ENCODE data around the gene RABGAP1L.

RABGAP1L gene

DNA sequence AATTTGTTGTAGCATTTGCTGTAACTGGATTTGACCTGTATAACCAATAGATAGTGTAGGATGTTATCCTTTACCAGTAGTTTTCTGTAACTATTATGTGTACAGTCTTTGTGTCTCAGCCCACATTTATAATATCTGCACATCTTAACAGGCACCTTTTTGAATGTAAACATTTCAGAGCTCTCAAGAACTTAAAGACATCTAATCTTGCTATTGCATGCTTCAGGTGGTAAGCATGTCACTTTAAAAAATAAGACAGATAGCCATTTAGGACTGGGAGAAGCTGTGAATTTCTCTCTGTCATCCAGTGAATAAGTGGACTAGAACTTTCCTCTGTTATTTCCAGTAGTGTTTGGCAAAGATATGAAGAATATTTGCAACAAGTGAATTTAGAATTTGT is 265.8 kb downstream of the RABGAP1L start:
- no peaks in the 10 kb centered on the region for H3K36me3 Mint-ChIP-seq (ENCODE audit: low read depth)
- no peaks in the 10 kb centered on the region for H3K4me1 Mint-ChIP-seq
- H3K9me3 Mint-ChIP-seq: no peaks in the 10 kb centered on the region
- no peak for DNase-seq
- no peaks in the 10 kb centered on the region for H3K27me3 Mint-ChIP-seq (ENCODE audit: low read depth, poor library complexity)
- H3K27ac Mint-ChIP-seq: no peak overlapping the region
- no peak overlapping the region for H3K4me3 Mint-ChIP-seq
- TF ChIP-seq, protein P1, sequence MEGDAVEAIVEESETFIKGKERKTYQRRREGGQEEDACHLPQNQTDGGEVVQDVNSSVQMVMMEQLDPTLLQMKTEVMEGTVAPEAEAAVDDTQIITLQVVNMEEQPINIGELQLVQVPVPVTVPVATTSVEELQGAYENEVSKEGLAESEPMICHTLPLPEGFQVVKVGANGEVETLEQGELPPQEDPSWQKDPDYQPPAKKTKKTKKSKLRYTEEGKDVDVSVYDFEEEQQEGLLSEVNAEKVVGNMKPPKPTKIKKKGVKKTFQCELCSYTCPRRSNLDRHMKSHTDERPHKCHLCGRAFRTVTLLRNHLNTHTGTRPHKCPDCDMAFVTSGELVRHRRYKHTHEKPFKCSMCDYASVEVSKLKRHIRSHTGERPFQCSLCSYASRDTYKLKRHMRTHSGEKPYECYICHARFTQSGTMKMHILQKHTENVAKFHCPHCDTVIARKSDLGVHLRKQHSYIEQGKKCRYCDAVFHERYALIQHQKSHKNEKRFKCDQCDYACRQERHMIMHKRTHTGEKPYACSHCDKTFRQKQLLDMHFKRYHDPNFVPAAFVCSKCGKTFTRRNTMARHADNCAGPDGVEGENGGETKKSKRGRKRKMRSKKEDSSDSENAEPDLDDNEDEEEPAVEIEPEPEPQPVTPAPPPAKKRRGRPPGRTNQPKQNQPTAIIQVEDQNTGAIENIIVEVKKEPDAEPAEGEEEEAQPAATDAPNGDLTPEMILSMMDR (IDR thresholded peaks at IDR 0.05): no peak

DNA sequence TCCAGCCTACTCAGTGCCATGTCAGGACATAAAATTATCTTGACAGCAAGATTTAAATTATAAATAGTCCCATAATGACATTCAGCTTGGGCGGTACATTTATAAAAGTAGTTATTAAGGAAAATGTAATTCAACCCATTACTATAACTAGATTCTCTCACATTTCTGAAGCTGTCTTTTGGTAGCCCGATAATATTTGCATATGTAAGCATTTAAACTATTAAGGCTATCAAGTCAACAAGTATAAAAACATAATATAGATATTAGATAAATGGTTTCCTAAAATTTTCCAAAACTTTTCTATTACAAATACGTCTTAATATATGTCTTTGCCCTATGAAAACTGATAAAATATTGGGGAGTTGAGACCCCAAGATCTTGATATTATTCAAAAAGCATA is 266.8 kb downstream of the RABGAP1L start:
- H3K9me3 Mint-ChIP-seq: no peaks in the 10 kb centered on the region
- H3K4me3 Mint-ChIP-seq: no peak overlapping the region
- DNase-seq: no peak
- H3K4me1 Mint-ChIP-seq: no peaks in the 10 kb centered on the region
- H3K27me3 Mint-ChIP-seq (ENCODE audit: low read depth, poor library complexity): no peaks in the 10 kb centered on the region
- no peaks in the 10 kb centered on the region for H3K36me3 Mint-ChIP-seq (ENCODE audit: low read depth)
- TF ChIP-seq, protein P1 (IDR thresholded peaks at IDR 0.05): no peak
- no peak overlapping the region for H3K27ac Mint-ChIP-seq

DNA sequence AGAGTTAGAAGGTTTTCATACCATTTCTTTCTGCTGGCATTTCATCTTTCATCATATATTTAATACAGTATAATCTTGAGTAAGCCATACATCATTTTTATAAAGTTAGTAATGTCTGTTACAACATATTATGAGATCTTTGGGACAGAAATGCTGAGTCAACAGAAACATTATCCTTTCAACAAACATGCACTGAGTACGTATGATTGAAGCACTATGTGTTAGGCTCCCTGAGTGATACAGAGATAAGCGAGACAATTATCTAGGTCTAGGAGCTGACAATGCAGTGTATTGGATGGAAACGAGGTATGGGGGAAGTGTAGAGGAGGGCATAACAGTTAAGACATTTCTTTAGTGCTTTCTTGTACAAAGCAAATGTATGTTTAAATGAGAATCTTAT is 268.7 kb downstream of the RABGAP1L start:
- Mint-ChIP-seq H3K4me3 (no peak overlapping the region), H3K36me3 (ENCODE audit: low read depth) (no peaks in the 10 kb centered on the region), H3K4me1 (no peaks in the 10 kb centered on the region), H3K27ac (no peak overlapping the region), H3K9me3 (no peaks in the 10 kb centered on the region), H3K27me3 (ENCODE audit: low read depth, poor library complexity) (no peaks in the 10 kb centered on the region)
- TF ChIP-seq, protein P1 (IDR thresholded peaks at IDR 0.05): no peak
- DNase-seq: no peak

DNA sequence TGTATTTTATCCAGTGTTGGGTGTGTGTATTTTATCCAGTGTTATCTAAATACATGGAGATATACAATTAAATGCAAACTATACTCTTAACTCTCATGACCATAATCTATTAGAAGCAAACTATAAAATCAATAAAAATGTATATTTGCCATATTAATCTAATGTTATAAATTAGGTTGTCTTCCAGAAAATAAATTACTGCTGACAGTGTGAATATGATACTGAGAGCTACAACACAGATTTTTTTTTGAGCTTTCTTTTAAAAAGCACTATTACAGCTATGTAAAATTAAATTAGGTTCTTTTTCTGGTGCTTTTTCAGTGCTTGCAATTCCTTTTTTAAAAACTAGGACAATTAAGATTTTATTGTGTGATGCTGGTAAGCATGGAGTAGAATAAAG is 269.4 kb downstream of the RABGAP1L start:
- DNase-seq: no peak
- H3K4me1 Mint-ChIP-seq: no peaks in the 10 kb centered on the region
- H3K36me3 Mint-ChIP-seq (ENCODE audit: low read depth): no peaks in the 10 kb centered on the region
- no peaks in the 10 kb centered on the region for H3K9me3 Mint-ChIP-seq
- H3K27me3 Mint-ChIP-seq (ENCODE audit: low read depth, poor library complexity): no peaks in the 10 kb centered on the region
- no peak overlapping the region for H3K27ac Mint-ChIP-seq
- H3K4me3 Mint-ChIP-seq: no peak overlapping the region
- TF ChIP-seq, protein P1 (IDR thresholded peaks at IDR 0.05): no peak

DNA sequence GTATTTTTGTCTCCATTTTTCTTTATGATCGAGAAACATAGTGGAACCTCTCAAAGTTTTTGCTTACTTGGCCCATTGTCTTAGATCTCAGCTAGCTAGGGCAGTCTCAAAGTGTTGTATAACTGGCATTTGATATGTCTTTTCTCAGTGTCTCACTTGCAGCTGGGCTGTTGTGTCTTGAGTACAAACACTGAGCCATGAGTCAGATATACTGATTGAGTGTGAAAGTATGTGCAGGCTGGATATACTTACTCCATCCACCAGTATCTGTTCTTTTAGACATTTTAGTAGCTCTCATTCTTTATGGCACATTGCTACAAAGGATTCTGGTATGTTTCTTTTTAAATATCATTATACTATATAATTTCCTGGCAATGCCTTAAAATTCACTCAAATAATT is 274.1 kb downstream of the RABGAP1L start:
- no peak for DNase-seq
- TF ChIP-seq, protein P1 (IDR thresholded peaks at IDR 0.05): no peak
- no peak overlapping the region for H3K27ac Mint-ChIP-seq
- H3K27me3 Mint-ChIP-seq (ENCODE audit: low read depth, poor library complexity): no peaks in the 10 kb centered on the region
- H3K36me3 Mint-ChIP-seq (ENCODE audit: low read depth): no peaks in the 10 kb centered on the region
- H3K9me3 Mint-ChIP-seq: peaks cover 20% of the 10 kb centered on the region
- no peaks in the 10 kb centered on the region for H3K4me1 Mint-ChIP-seq
- no peak overlapping the region for H3K4me3 Mint-ChIP-seq

DNA sequence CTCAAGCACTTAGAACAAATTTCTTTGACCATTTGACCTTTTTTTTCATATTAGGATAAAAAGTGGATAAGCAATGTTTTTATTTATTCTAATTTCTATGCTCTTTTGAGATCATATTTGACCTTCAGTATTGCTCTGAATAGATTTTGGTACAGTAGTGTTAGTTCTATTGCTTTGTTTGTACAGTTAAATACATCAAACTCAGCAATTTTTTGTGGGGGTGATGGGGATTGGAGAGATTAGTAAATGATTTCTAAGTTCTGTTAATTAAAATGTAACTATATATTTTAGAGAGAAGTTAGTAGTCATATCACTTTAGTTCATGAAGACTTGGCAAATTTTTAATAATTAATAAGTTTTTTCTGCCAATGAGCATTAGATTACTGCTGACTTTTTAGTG is 286.0 kb downstream of the RABGAP1L start:
- H3K4me1 Mint-ChIP-seq: no peaks in the 10 kb centered on the region
- no peak for DNase-seq
- no peak overlapping the region for H3K4me3 Mint-ChIP-seq
- TF ChIP-seq, protein P1 (IDR thresholded peaks at IDR 0.05): no peak
- H3K36me3 Mint-ChIP-seq (ENCODE audit: low read depth): no peaks in the 10 kb centered on the region
- no peak overlapping the region for H3K27ac Mint-ChIP-seq
- H3K27me3 Mint-ChIP-seq (ENCODE audit: low read depth, poor library complexity): no peaks in the 10 kb centered on the region
- H3K9me3 Mint-ChIP-seq: no peaks in the 10 kb centered on the region
